GM19395 (cell line): Measurements from ENCODE around the gene CLK2.
"Not testable (repeated sequence)": the region's sequence is repeated elsewhere in the genome, so short reads cannot be mapped to it uniquely, and the experiment has no call there.

ENCODE experiments used
- ATAC-seq: cut with Tn5 transposase; IDR thresholded peaks from one replicate; pipeline ENCODE4 v1.9.1; 2021; ENCODE audit warnings: mild to moderate bottlenecking, moderate library complexity; ENCODE audit not compliant: unreplicated experiment

Gene CLK2

GRCh38 chr1:155269381-155269780 lies 3.9 kb downstream of the CLK2 start:
- no peak for ATAC-seq

- ATAC-seq, result no peak
These were observed 4.7 kb downstream of the CLK2 start for GRCh38 chr1:155268630-155269029.

GRCh38 chr1:155267373-155267772 lies 5.9 kb downstream of the CLK2 start:
- ATAC-seq, result no peak

- ATAC-seq, result no peak
These were observed 6.8 kb downstream of the CLK2 start for GRCh38 chr1:155266553-155266952.

GRCh38 chr1:155263067-155263466 lies 10.2 kb downstream of the CLK2 start:
- ATAC-seq, result no peak

GRCh38 chr1:155261852-155262673 lies 11.2 kb downstream of the CLK2 start, which contains the start of gene SCAMP3:
SCAMP3 (minus strand) TSS chr1:155262360; CDS start chr1:155262151, 209 bp downstream.
- peak; percentile 87 for ATAC-seq

GRCh38 chr1:155261493-155261851 lies 11.8 kb downstream of the CLK2 start:
- ATAC-seq, result peak; percentile 11

- no peak for ATAC-seq
These were observed 13.0 kb downstream of the CLK2 start for GRCh38 chr1:155260276-155260675.

GRCh38 chr1:155256058-155256852 lies 17.0 kb downstream of the CLK2 start:
- ATAC-seq, result no peak

GRCh38 chr1:155255243-155256007 lies 17.9 kb downstream of the CLK2 start, which contains the start of gene ENTREP3:
ENTREP3 (minus strand) TSS chr1:155255483; CDS start chr1:155254877, 606 bp downstream.
- ATAC-seq, result no peak

GRCh38 chr1:155254714-155255242 lies 18.5 kb downstream of the CLK2 start:
- ATAC-seq, result no peak

- no peak for ATAC-seq
These were observed 19.0 kb downstream of the CLK2 start for GRCh38 chr1:155254228-155254713.

- no peak for ATAC-seq
These were observed 19.5 kb downstream of the CLK2 start for GRCh38 chr1:155253797-155254196.

- no peak for ATAC-seq
These were observed 20.1 kb downstream of the CLK2 start for GRCh38 chr1:155253208-155253607.

- ATAC-seq, result no peak
These were observed 21.7 kb downstream of the CLK2 start for GRCh38 chr1:155251566-155251965.

GRCh38 chr1:155250633-155251449 lies 22.5 kb downstream of the CLK2 start:
- ATAC-seq, result peak; percentile 83

GRCh38 chr1:155250246-155250632 lies 23.1 kb downstream of the CLK2 start:
- ATAC-seq, result peak; percentile 26

- no peak for ATAC-seq
These were observed 25.4 kb downstream of the CLK2 start for GRCh38 chr1:155247667-155248553.

GRCh38 chr1:155246796-155247195 lies 26.5 kb downstream of the CLK2 start:
- ATAC-seq, result not testable (repeated sequence)
